Activated CD8-positive, alpha-beta memory T cell treated with anti-CD3 and anti-CD28 coated beads for 48 hours (primary cell): ENCODE results near the gene SETBP1.

Source experiments
- DNase-seq, 3 experiments: peaks; one replicate each; pipeline ENCODE4 v3.0.0-alpha.2; 2020; ENCODE audit warnings: low read depth in 2 of 3, low spot score in 2 of 3

SETBP1 gene

GRCh38 chr18:44841221-44841620, 160.5 kb downstream of the SETBP1 start:
- no peak for DNase-seq

GRCh38 chr18:44841752-44842587, 161.3 kb downstream of the SETBP1 start:
- DNase-seq, result no peak

- DNase-seq, result no peak
These were observed 162.1 kb downstream of the SETBP1 start for GRCh38 chr18:44842588-44843412.

- DNase-seq, result no peak
These were observed 163.8 kb downstream of the SETBP1 start for GRCh38 chr18:44844486-44844885.

GRCh38 chr18:44846450-44846849, 165.8 kb downstream of the SETBP1 start:
- no peak for DNase-seq

- DNase-seq, result no peak
These were observed 168.1 kb downstream of the SETBP1 start for GRCh38 chr18:44848644-44849335.

GRCh38 chr18:44849361-44849760, 168.7 kb downstream of the SETBP1 start:
- no peak for DNase-seq

- no peak for DNase-seq
These were observed 169.3 kb downstream of the SETBP1 start for GRCh38 chr18:44850001-44850400.

GRCh38 chr18:44851856-44852621, 171.4 kb downstream of the SETBP1 start:
- no peak for DNase-seq

GRCh38 chr18:44852818-44853217, 172.1 kb downstream of the SETBP1 start:
- no peak for DNase-seq

GRCh38 chr18:44853430-44853829, 172.7 kb downstream of the SETBP1 start:
- DNase-seq, result no peak

GRCh38 chr18:44855681-44856080, 175.0 kb downstream of the SETBP1 start:
- DNase-seq, result no peak

- DNase-seq, result no peak
These were observed 175.5 kb downstream of the SETBP1 start for GRCh38 chr18:44856157-44856556.

- DNase-seq, result no peak
These were observed 176.4 kb downstream of the SETBP1 start for GRCh38 chr18:44857081-44857480.

- no peak for DNase-seq
These were observed 177.2 kb downstream of the SETBP1 start for GRCh38 chr18:44857744-44858491.

GRCh38 chr18:44859263-44859662, 178.6 kb downstream of the SETBP1 start:
- no peak for DNase-seq

- no peak for DNase-seq
These were observed 179.2 kb downstream of the SETBP1 start for GRCh38 chr18:44859751-44860439.

GRCh38 chr18:44862112-44862511, 181.4 kb downstream of the SETBP1 start:
- no peak for DNase-seq

- no peak for DNase-seq
These were observed 185.4 kb downstream of the SETBP1 start for GRCh38 chr18:44866103-44866502.

- no peak for DNase-seq
These were observed 188.8 kb downstream of the SETBP1 start for GRCh38 chr18:44869533-44869932.
